Measurements from ENCODE around the gene PLET1.

PLET1 gene

DNA sequence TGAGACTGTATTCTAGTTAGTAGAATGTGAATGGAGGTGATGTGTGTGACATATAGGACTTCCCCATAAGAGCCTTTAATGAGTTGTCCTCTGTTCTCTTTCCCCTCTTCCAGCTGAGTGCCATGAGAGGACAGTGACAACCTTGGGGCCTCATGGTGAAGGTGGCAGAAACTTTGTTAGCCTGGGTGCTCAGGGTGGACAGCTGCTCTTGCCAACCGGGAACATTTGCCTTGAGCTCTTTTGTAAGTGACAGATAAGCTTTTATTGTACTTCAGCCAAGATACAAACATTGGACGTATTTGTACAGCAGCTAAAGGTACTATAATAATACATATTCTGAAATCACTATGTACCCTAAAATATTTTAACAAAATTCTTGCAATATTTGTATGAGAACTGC, 33.0 kb upstream of the PLET1 start:
- no peak overlapping the region for H3K4me3 ChIP-seq (ENCODE audit: low read length)
- TF ChIP-seq, protein P1, sequence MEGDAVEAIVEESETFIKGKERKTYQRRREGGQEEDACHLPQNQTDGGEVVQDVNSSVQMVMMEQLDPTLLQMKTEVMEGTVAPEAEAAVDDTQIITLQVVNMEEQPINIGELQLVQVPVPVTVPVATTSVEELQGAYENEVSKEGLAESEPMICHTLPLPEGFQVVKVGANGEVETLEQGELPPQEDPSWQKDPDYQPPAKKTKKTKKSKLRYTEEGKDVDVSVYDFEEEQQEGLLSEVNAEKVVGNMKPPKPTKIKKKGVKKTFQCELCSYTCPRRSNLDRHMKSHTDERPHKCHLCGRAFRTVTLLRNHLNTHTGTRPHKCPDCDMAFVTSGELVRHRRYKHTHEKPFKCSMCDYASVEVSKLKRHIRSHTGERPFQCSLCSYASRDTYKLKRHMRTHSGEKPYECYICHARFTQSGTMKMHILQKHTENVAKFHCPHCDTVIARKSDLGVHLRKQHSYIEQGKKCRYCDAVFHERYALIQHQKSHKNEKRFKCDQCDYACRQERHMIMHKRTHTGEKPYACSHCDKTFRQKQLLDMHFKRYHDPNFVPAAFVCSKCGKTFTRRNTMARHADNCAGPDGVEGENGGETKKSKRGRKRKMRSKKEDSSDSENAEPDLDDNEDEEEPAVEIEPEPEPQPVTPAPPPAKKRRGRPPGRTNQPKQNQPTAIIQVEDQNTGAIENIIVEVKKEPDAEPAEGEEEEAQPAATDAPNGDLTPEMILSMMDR (conservative IDR thresholded peaks at IDR 0.05; ENCODE audit: low read depth, low read length), result no peak

DNA sequence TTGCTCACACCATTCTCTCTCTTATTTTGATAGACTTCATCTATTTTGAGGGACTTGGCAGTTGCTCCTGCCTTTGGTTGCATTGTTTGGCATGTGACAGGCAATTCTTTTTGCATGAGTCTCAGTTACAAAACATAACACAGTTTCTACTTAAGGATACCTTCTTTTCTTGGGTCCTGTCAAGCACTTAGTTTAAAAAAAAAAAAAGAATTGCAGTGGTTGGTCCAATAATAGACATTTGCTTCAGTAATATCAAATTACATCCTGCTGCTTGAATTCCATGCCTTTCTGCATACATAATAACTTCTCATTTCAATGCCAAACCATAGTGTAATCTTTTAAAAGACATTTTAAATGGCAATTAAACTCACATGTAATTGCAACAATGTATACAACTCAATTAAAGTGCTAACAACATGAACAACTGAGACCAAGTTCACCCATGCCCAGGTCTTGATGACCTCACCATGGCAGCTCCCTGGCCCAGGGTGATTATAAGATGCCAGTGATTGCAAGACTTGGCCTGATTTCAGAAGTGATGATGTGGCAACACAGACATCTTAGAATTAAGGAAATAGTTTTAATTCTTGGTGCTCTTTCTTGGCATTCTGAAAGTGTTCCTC, 32.2 kb upstream of the PLET1 start:
- DNase-seq (ENCODE audit: low read depth), result peak; percentile 96
- TF ChIP-seq, protein P1 (conservative IDR thresholded peaks at IDR 0.05; ENCODE audit: low read depth, low read length), result no peak
- H3K4me3 ChIP-seq (ENCODE audit: low read length), result no peak overlapping the region

More for the DNA sequence above, 33.0 kb upstream of the PLET1 start:
- no peak for DNase-seq (ENCODE audit: low read depth)

DNA sequence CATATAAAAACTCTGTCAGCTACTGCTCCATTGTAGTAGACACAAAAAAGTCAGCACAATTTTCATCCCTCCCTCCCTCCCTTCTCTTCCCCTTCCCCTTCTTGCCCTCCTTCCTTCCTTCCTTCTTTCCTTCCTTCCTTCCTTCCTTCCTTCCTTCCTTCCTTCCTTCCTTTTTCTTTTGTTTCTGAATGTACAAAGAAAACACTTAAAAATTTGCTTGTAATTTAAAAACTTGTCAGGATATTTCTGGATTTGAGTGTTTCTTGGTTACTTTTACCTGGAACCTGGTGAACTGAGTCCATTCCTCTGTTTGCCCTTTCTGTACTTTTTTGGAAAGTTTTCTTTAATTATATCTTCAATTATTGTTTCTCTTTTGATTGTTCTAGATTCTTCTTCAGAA, 31.5 kb upstream of the PLET1 start:
- TF ChIP-seq, protein P1 (conservative IDR thresholded peaks at IDR 0.05; ENCODE audit: low read depth, low read length), result no peak
- no peak overlapping the region for H3K4me3 ChIP-seq (ENCODE audit: low read length)
- no peak for DNase-seq (ENCODE audit: low read depth)

DNA sequence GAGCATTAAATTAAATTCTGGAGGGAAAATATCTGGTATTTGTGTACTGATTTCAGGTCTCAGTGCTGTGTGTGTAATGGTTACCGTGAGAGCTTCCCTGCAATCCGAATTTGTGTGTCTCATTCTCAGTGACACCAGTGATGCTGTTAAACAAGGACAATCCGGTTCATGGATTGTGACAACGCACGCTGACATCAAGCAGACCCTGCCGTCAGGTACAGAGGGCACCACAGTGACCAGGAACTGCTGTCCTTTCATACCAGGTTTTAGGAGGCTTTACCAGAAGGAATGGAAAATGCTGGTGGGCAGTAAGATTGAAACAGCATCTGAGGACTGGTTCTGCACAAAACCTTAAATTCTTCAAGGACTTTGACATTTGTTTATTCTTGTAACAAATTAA, 30.5 kb upstream of the PLET1 start:
- TF ChIP-seq, protein P1 (conservative IDR thresholded peaks at IDR 0.05; ENCODE audit: low read depth, low read length), result no peak
- H3K4me3 ChIP-seq (ENCODE audit: low read length), result no peak overlapping the region
- no peak for DNase-seq (ENCODE audit: low read depth)

DNA sequence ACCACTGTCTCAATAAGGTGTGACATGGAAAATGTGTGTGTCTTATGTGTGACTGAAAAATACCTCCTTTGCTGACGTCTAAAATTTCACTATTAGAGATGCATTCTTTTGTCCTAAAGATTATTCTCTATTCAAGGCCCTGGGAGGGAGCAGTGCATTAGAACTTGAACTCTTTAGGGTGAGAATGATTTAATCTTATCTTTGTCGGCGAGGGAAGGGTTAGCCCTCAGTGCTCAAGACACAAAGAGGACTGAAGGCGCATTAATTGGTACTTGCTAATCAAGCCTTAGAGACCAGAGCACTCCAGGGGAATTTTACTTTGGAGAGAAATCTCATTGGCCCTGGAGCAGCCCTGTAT, 29.8 kb upstream of the PLET1 start:
- peak overlapping the region; percentile 66 for H3K4me3 ChIP-seq (ENCODE audit: low read length)
- TF ChIP-seq, protein P1 (conservative IDR thresholded peaks at IDR 0.05; ENCODE audit: low read depth, low read length), result no peak
- no peak for DNase-seq (ENCODE audit: low read depth)

DNA sequence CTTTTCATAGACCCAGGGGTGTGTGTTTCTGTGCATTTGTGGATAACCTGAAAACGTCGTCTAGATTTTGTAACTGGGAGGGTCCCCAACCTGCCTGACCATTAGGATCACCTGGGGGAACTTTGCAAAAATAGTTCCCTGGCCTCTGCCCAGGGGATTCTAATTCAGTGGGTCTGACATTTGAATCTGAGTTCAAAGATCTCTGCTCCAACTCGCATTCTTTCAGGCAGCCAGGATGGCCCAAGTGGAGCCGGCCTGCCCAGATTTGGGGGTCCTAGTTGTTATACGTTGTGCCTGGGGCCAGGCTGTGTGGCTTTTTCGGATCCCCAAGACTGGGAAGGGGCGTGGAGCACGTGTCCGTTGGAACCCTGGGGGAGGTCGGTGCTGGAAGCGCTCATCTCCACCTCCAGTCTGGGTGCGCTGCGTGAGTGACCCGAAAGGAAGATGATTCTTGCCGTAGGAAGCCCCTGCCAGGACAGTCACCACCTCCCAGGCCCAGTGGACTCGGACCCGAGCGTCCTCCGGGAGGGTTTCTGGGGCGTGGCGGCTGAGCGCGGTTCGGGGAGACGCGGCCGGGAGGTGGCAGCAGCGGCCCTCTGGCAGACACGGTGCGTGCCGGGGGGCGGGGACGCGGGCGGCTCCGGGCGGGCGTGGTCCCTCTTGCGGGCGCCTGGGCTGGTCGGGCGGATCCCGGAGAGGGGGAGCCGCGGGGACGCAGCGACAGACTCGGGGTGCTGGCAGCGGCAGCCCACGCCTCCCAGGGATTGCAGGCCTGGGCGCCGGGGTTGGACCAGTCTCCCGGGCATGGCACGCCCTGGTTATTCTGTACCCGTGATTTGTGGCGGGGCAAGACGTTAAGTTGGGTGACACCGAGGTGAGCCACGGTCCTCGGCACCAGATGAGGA, 29.2 kb upstream of the PLET1 start:
- H3K4me3 ChIP-seq (ENCODE audit: low read length), result peak overlapping the region; percentile 66
- no peak for DNase-seq (ENCODE audit: low read depth)
- TF ChIP-seq, protein P1 (conservative IDR thresholded peaks at IDR 0.05; ENCODE audit: low read depth, low read length), result peak; percentile 68

DNA sequence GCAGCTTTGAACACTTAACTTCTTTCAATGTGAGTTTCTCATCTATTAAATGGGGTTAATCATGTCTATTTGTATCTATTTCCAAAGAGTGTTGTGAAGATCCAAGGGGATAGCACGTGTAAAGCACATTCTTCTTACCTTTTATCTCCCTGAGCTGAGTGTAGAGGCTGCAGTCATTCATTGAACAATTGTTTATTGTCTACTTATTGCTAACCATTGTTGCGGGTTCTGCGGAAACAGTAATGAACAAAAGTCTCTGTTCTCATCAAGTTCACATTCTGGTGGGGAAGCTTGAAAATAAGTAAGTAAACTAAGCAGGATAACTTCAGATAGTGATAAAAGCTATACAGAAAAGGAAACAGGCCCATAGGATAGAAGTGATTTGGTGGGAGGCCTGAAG, 27.4 kb upstream of the PLET1 start:
- H3K4me3 ChIP-seq (ENCODE audit: low read length), result no peak overlapping the region
- TF ChIP-seq, protein P1 (conservative IDR thresholded peaks at IDR 0.05; ENCODE audit: low read depth, low read length), result no peak
- DNase-seq (ENCODE audit: low read depth), result no peak

All from retinal pigment epithelial cell (primary cell).